WTC11 (cell line): Measurements from ENCODE around the gene TTC8. TPM values are rescaled to one million over a fixed set of nuclear protein-coding genes. Genes with fewer than 3 reads are reported as not detected.

Experiments
- ATAC-seq: fragments of 200-7000 bp; cut with Tn5 transposase; 2 replicates; pipeline ENCODE4 v1.10.0; 2021; ENCODE audit warnings: mild to moderate bottlenecking, moderate library complexity
- CTCF ChIA-PET: fragments of 300-600 bp; sonication (Branson Sonifier 250); formaldehyde crosslinking; loops from one replicate; lab custom pipeline; 2021; ENCODE audit warnings: antibody characterized with exemption; lab: Charles Lee
- POLR2A ChIA-PET: fragments of 350-600 bp; sonication (Branson Sonifier 250); formaldehyde crosslinking; loops from one replicate; lab custom pipeline; 2021; ENCODE audit warnings: antibody characterized with exemption; lab: Charles Lee
- DNase-seq: peaks from one replicate; pipeline ENCODE4 v3.0.0; 2021; ENCODE audit warnings: low spot score
- H3K27ac Mint-ChIP-seq: 2 replicates; pipeline ENCODE4 v1.8.0; 2021; ENCODE audit warnings: mixed read lengths
- H3K27me3 Mint-ChIP-seq: 2 replicates; pipeline ENCODE4 v1.8.0; 2021; ENCODE audit warnings: low read depth, mild to moderate bottlenecking, moderate library complexity, mixed read lengths
- H3K36me3 Mint-ChIP-seq: 2 replicates; pipeline ENCODE4 v1.8.0; 2021; ENCODE audit warnings: mixed read lengths
- H3K4me1 Mint-ChIP-seq: 2 replicates; pipeline ENCODE4 v1.8.0; 2022; ENCODE audit warnings: mixed read lengths
- H3K4me3 Mint-ChIP-seq: 2 replicates; pipeline ENCODE4 v1.8.0; 2021; ENCODE audit warnings: mild to moderate bottlenecking, moderate library complexity, mixed read lengths
- H3K9me3 Mint-ChIP-seq: 2 replicates; pipeline ENCODE4 v1.8.0; 2021; ENCODE audit warnings: mixed read lengths
- AR ChIP-seq: fragments of 250-450 bp; sonication (Bioruptor Pico); IDR thresholded peaks from 2 replicates; pipeline ENCODE4 v1.9.0; 2021; ENCODE audit warnings: mild to moderate bottlenecking
- ATF2 ChIP-seq: sonication (generic); formaldehyde crosslinking; IDR thresholded peaks from 2 replicates; pipeline ENCODE4 v1.8.1; 2022; ENCODE audit warnings: low read depth, missing genetic modification reagents, borderline replicate concordance
- ATF3 ChIP-seq: sonication (generic); formaldehyde crosslinking; conservative IDR thresholded peaks from 2 replicates; pipeline ENCODE4 v1.8.1; 2022; ENCODE audit warnings: mild to moderate bottlenecking, missing genetic modification reagents
- E2F4 ChIP-seq: sonication (generic); formaldehyde crosslinking; IDR thresholded peaks from 2 replicates; pipeline ENCODE4 v1.8.1; 2022; ENCODE audit warnings: low read depth, mild to moderate bottlenecking, moderate library complexity, missing genetic modification reagents, borderline replicate concordance
- EMX1 ChIP-seq: fragments of 250-450 bp; sonication (Bioruptor Pico); IDR thresholded peaks from 2 replicates; pipeline ENCODE4 v1.8.0; 2021; ENCODE audit warnings: mild to moderate bottlenecking
- ESRRA ChIP-seq: sonication (generic); formaldehyde crosslinking; IDR thresholded peaks from 2 replicates; pipeline ENCODE4 v1.8.1; 2022; ENCODE audit warnings: mild to moderate bottlenecking, missing genetic modification reagents, borderline replicate concordance
- ETV6 ChIP-seq: sonication (generic); formaldehyde crosslinking; IDR thresholded peaks from 2 replicates; pipeline ENCODE4 v1.8.1; 2022; ENCODE audit warnings: mild to moderate bottlenecking, missing genetic modification reagents
- FOXK1 ChIP-seq: sonication (generic); formaldehyde crosslinking; IDR thresholded peaks from 2 replicates; pipeline ENCODE4 v1.8.0; 2022; ENCODE audit warnings: mild to moderate bottlenecking, moderate library complexity, missing genetic modification reagents
- GTF2I ChIP-seq: fragments of 250-450 bp; sonication (Bioruptor Pico); conservative IDR thresholded peaks from 2 replicates; pipeline ENCODE4 v1.4.0; 2021; ENCODE audit warnings: mild to moderate bottlenecking
- IRF1 ChIP-seq: sonication (generic); formaldehyde crosslinking; IDR thresholded peaks from 2 replicates; pipeline ENCODE4 v1.8.0; 2023; ENCODE audit warnings: missing genetic modification reagents
- IRF2 ChIP-seq: sonication (generic); formaldehyde crosslinking; IDR thresholded peaks from 2 replicates; pipeline ENCODE4 v1.8.0; 2022; ENCODE audit warnings: low read depth, missing genetic modification reagents, borderline replicate concordance
- NFE2L1 ChIP-seq: sonication (generic); formaldehyde crosslinking; IDR thresholded peaks from 2 replicates; pipeline ENCODE4 v1.8.1; 2023; ENCODE audit warnings: missing genetic modification reagents
- NR1H2 ChIP-seq: sonication (generic); formaldehyde crosslinking; IDR thresholded peaks from 2 replicates; pipeline ENCODE4 v1.9.0; 2021; ENCODE audit warnings: mild to moderate bottlenecking, moderate library complexity, missing genetic modification reagents
- NR3C1 ChIP-seq: sonication (generic); formaldehyde crosslinking; conservative IDR thresholded peaks from 2 replicates; pipeline ENCODE4 v1.8.1; 2023; ENCODE audit warnings: low read depth, mild to moderate bottlenecking, missing genetic modification reagents
- PRRX2 ChIP-seq: fragments of 250-450 bp; sonication (Bioruptor Pico); IDR thresholded peaks from 2 replicates; pipeline ENCODE4 v1.8.0; 2021; ENCODE audit warnings: mild to moderate bottlenecking
- SMAD4 ChIP-seq: sonication (generic); formaldehyde crosslinking; IDR thresholded peaks from 2 replicates; pipeline ENCODE4 v1.8.0; 2022; ENCODE audit warnings: mild to moderate bottlenecking, missing genetic modification reagents
- TEAD1 ChIP-seq: sonication (generic); formaldehyde crosslinking; IDR thresholded peaks from 2 replicates; pipeline ENCODE4 v1.8.0; 2022; ENCODE audit warnings: mild to moderate bottlenecking, missing genetic modification reagents
- ZMAT4 ChIP-seq: fragments of 250-450 bp; sonication (Bioruptor Pico); IDR thresholded peaks from 2 replicates; pipeline ENCODE4 v1.9.0; 2021; ENCODE audit warnings: mild to moderate bottlenecking
- ZNF532 ChIP-seq: fragments of 250-450 bp; sonication (Bioruptor Pico); IDR thresholded peaks from 2 replicates; pipeline ENCODE4 v1.9.0; 2021; ENCODE audit warnings: mild to moderate bottlenecking, borderline replicate concordance
- ZNF671 ChIP-seq: fragments of 250-450 bp; sonication (Bioruptor Pico); IDR thresholded peaks from 2 replicates; pipeline ENCODE4 v1.8.0; 2021; ENCODE audit warnings: mild to moderate bottlenecking
- total RNA-seq: library from RNA; stranded (reverse); gene quantifications from 3 replicates; pipeline ENCODE4 v1.2.3, GENCODE V29; 2021

TTC8 gene
- total RNA-seq, 1 experiment from 2014 or later, result 13.8 TPM

- TF ChIP-seq ZNF532 (CRISPR knock-in tag), result no peak
- TF ChIP-seq ATF2 (CRISPR knock-in tag), result no peak
Measured at GRCh38 chr14:88914956-88915355, 90.5 kb downstream of the TTC8 start (continued).

- Mint-ChIP-seq H3K36me3 (no peaks in the 10 kb centered on the region), H3K4me3 (no peak overlapping the region), H3K27me3 (peaks cover 11% of the 10 kb centered on the region), H3K27ac (no peak overlapping the region), H3K4me1 (no peaks in the 10 kb centered on the region), H3K9me3 (peaks cover 29% of the 10 kb centered on the region)
- CTCF ChIA-PET, result interaction anchor here (0.8 kb wide), 1 partner anchor 237 kb away, joined by 3 read pairs; no protein-coding TSS in a partner anchor
- TF ChIP-seq NFE2L1 (CRISPR knock-in tag) (no peak), E2F4 (CRISPR knock-in tag) (no peak), FOXK1 (no peak), ZNF671 (no peak), TEAD1 (no peak), SMAD4 (no peak), IRF1 (CRISPR knock-in tag) (no peak), ATF3 (CRISPR knock-in tag) (no peak), ESRRA (CRISPR knock-in tag) (no peak), PRRX2 (CRISPR knock-in tag) (no peak), EMX1 (CRISPR knock-in tag) (no peak), ZMAT4 (CRISPR knock-in tag) (no peak), IRF2 (CRISPR knock-in tag) (no peak), AR (CRISPR knock-in tag) (no peak), NR1H2 (CRISPR knock-in tag) (no peak), ETV6 (CRISPR knock-in tag) (no peak), NR3C1 (CRISPR knock-in tag) (no peak), GTF2I (CRISPR knock-in tag) (no peak)
- ATAC-seq, result no peak
- DNase-seq, result no peak
- POLR2A ChIA-PET, result no interaction called here
Measured at GRCh38 chr14:88919502-88919901, 95.1 kb downstream of the TTC8 start.
